Endodermal cell (in vitro differentiated cells): ENCODE results near the gene KTI12. TPM values are rescaled to one million over a fixed set of nuclear protein-coding genes. Genes with fewer than 3 reads are reported as not detected.
"Not testable (repeated sequence)": the region's sequence is repeated elsewhere in the genome, so short reads cannot be mapped to it uniquely, and the experiment has no call there.

Experiments
- DNase-seq: peaks from one replicate; pipeline ENCODE4 v3.0.0-alpha.2; 2017
- H3K27ac ChIP-seq: 2 replicates; pipeline ENCODE4 v1.5.1; 2013; ENCODE audit warnings: mild to moderate bottlenecking, low read depth, low read length, moderate library complexity
- H3K27me3 ChIP-seq: 2 replicates; pipeline ENCODE4 v1.6.1; 2013; ENCODE audit warnings: mild to moderate bottlenecking, low read length, moderate library complexity; ENCODE audit not compliant: insufficient read depth, control insufficient read depth, poor library complexity, severe bottlenecking
- H3K36me3 ChIP-seq: 2 replicates; pipeline ENCODE4 v1.7.0; 2013; ENCODE audit warnings: mild to moderate bottlenecking, low read length, moderate library complexity; ENCODE audit not compliant: control insufficient read depth, insufficient read depth
- H3K4me1 ChIP-seq: one replicate; pipeline ENCODE4 v1.7.0; 2013; ENCODE audit warnings: low read length; ENCODE audit not compliant: control insufficient read depth, insufficient read depth
- H3K4me3 ChIP-seq: 2 replicates; pipeline ENCODE4 v1.5.1; 2013; ENCODE audit warnings: mild to moderate bottlenecking, low read length, moderate library complexity
- H3K9ac ChIP-seq: 2 replicates; pipeline ENCODE4 v1.6.1; 2013; ENCODE audit warnings: mild to moderate bottlenecking, low read length, moderate library complexity; ENCODE audit not compliant: poor library complexity, severe bottlenecking; ENCODE audit errors: extremely low read depth
- H3K9me3 ChIP-seq: 2 replicates; pipeline ENCODE4 v1.6.1; 2013; ENCODE audit warnings: mild to moderate bottlenecking, low read length, moderate library complexity; ENCODE audit not compliant: control insufficient read depth
- H3K27ac Mint-ChIP-seq: 2 replicates; pipeline ENCODE4 v1.8.0; 2020; ENCODE audit warnings: mixed read lengths
- H3K27me3 Mint-ChIP-seq: 2 replicates; pipeline ENCODE4 v1.8.0; 2021; ENCODE audit warnings: mild to moderate bottlenecking, mixed read lengths; ENCODE audit not compliant: insufficient read depth
- H3K36me3 Mint-ChIP-seq: 2 replicates; pipeline ENCODE4 v1.8.0; 2020; ENCODE audit warnings: low read depth, mixed read lengths
- H3K4me1 Mint-ChIP-seq: 2 replicates; pipeline ENCODE4 v1.8.0; 2020; ENCODE audit warnings: mixed read lengths
- H3K4me3 Mint-ChIP-seq: 2 replicates; pipeline ENCODE4 v1.8.0; 2020; ENCODE audit warnings: mild to moderate bottlenecking, moderate library complexity, mixed read lengths
- H3K9me3 Mint-ChIP-seq: 2 replicates; pipeline ENCODE4 v1.8.0; 2020; ENCODE audit warnings: mild to moderate bottlenecking, mixed read lengths
- CTCF ChIP-seq: fragments of 200-600 bp; sonication (generic); conservative IDR thresholded peaks from 2 replicates; pipeline ENCODE4 v1.5.0; 2021; ENCODE audit warnings: antibody characterized with exemption, mild to moderate bottlenecking
- WGBS, 2 experiments: methylation state at CpG; one replicate each; pipeline versions ENCODE4 v1.1.5 to v1.1.7; 2013; ENCODE audit warnings: missing lambda C conversion rate in 2 of 2, mixed read lengths in 1 of 2; ENCODE audit not compliant: insufficient coverage in 1 of 2, insufficient read length in 1 of 2; 5-methylcytosine and 5-hydroxymethylcytosine counted together
- total RNA-seq, 2 donors: library from RNA; stranded (reverse); fragmentation: NEBNext Ultra II Directional in 1 of 2; extraction: Animal tissue kit (Norgen Biotek cat#: 25700) in 1 of 2; gene quantifications; 2 replicates in 1 of 2; 3 replicates in 1 of 2; pipeline ENCODE4 v1.2.1, GENCODE V29; 2021

KTI12 gene
- total RNA-seq, 2 donors from 2014 or later = 7.3 to 9.2 TPM

GRCh38 chr1:52054496-52055065, 21.0 kb upstream of the KTI12 start:
- peak overlapping the region; percentile 96 for H3K27ac ChIP-seq
- Mint-ChIP-seq H3K4me1 (peaks cover 26% of the 10 kb centered on the region), H3K27ac (peak overlapping the region; percentile 98), H3K36me3 (peaks cover 30% of the 10 kb centered on the region), H3K27me3 (no peaks in the 10 kb centered on the region), H3K9me3 (no peaks in the 10 kb centered on the region), H3K4me3 (peak overlapping the region; percentile 96)
- H3K4me1 ChIP-seq = no peaks in the 10 kb centered on the region
- no peaks in the 10 kb centered on the region for H3K9me3 ChIP-seq
- no peaks in the 10 kb centered on the region for H3K27me3 ChIP-seq
- WGBS, 2 experiments = 0 to 2% methylated on average over 8 to 12 of the region's 13 CpGs
- no peak for TF ChIP-seq CTCF
- peak overlapping the region; percentile 82 for H3K9ac ChIP-seq
- peak overlapping the region; percentile 97 for H3K4me3 ChIP-seq
- peaks cover 21% of the 10 kb centered on the region for H3K36me3 ChIP-seq
- DNase-seq = peak; percentile 56

GRCh38 chr1:52053862-52054261, 20.3 kb upstream of the KTI12 start:
- H3K36me3 Mint-ChIP-seq = peaks cover 24% of the 10 kb centered on the region
- Histone ChIP-seq H3K36me3 (peaks cover 21% of the 10 kb centered on the region), H3K4me3 (peak overlapping the region; percentile 97), H3K4me1 (no peaks in the 10 kb centered on the region), H3K9me3 (no peaks in the 10 kb centered on the region), H3K27ac (no peak overlapping the region), H3K9ac (peak overlapping the region; percentile 82), H3K27me3 (no peaks in the 10 kb centered on the region)
- no peak for TF ChIP-seq CTCF
- DNase-seq = no peak
- H3K4me3 Mint-ChIP-seq = peak overlapping the region; percentile 96
- H3K27me3 Mint-ChIP-seq = no peaks in the 10 kb centered on the region
- peaks cover 22% of the 10 kb centered on the region for H3K4me1 Mint-ChIP-seq
- 50% methylated on average over 1 of the region's 1 CpG; no CpG with 5 or more reads in 1 of the 2 experiments for whole genome bisulfite sequencing, 2 experiments
- H3K27ac Mint-ChIP-seq = no peak overlapping the region
- H3K9me3 Mint-ChIP-seq = no peaks in the 10 kb centered on the region

- H3K36me3 Mint-ChIP-seq = peaks cover 36% of the 10 kb centered on the region
- H3K9me3 Mint-ChIP-seq = not testable (repeated sequence)
Observed at GRCh38 chr1:52049337-52049736, 15.7 kb upstream of the KTI12 start.

GRCh38 chr1:52045666-52046195, 12.1 kb upstream of the KTI12 start:
- not testable (repeated sequence) for H3K9ac ChIP-seq, H3K9me3 Mint-ChIP-seq, H3K4me3 Mint-ChIP-seq, H3K9me3 ChIP-seq, DNase-seq, H3K27ac ChIP-seq, H3K4me1 Mint-ChIP-seq, H3K27me3 Mint-ChIP-seq, H3K27ac Mint-ChIP-seq, H3K27me3 ChIP-seq, H3K4me1 ChIP-seq, H3K4me3 ChIP-seq
- WGBS, 2 experiments = 89 to 91% methylated on average over 3 to 4 of the region's 4 CpGs
- H3K36me3 ChIP-seq = peaks cover 29% of the 10 kb centered on the region
- peaks cover 35% of the 10 kb centered on the region for H3K36me3 Mint-ChIP-seq

More at GRCh38 chr1:52049337-52049736, 15.7 kb upstream of the KTI12 start:
- peaks cover 33% of the 10 kb centered on the region for H3K36me3 ChIP-seq
- 95 to 96% methylated on average over 2 to 4 of the region's 4 CpGs for WGBS, 2 experiments
- H3K4me3 Mint-ChIP-seq, H3K9me3 ChIP-seq, H3K27me3 Mint-ChIP-seq, H3K27ac ChIP-seq, DNase-seq, H3K4me1 ChIP-seq, H3K27me3 ChIP-seq, H3K27ac Mint-ChIP-seq, H3K4me1 Mint-ChIP-seq, H3K4me3 ChIP-seq, H3K9ac ChIP-seq: not testable (repeated sequence)
